Measurements from ENCODE around the gene PID1.

DNA sequence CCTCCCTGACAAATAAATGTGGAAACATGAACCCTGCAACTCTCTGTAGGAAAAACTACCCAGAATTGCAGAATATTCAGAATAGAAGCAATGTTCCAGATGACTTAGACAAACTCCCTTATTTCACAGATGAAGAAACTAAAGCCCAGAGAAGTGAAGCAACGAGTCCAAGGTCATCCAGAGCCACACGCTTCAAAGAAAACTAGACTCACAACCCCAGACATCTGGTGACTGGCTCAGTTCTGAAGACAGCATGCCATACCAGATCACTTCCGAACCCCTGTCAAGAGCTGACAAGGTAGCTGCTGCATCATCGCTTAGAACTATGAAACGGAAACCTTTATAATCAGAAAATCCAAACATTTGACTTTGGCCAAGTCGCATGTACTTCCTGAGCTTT lies 101.3 kb downstream of the PID1 start:
- TF ChIP-seq YY1 (IDR thresholded peaks at IDR 0.05; ENCODE audit: insufficient read depth, insufficient read length) (no peak), ZNF274 (IDR thresholded peaks at IDR 0.05; ENCODE audit: low read depth, low read length) (no peak)
